Measurements from ENCODE around the gene NKAIN1.
"Not testable (repeated sequence)": the region's sequence is repeated elsewhere in the genome, so short reads cannot be mapped to it uniquely, and the experiment has no call there.

Gene NKAIN1

GRCh38 chr1:31231802-31232201, 7.9 kb downstream of the NKAIN1 start:
- no peak for DNase-seq

DNA sequence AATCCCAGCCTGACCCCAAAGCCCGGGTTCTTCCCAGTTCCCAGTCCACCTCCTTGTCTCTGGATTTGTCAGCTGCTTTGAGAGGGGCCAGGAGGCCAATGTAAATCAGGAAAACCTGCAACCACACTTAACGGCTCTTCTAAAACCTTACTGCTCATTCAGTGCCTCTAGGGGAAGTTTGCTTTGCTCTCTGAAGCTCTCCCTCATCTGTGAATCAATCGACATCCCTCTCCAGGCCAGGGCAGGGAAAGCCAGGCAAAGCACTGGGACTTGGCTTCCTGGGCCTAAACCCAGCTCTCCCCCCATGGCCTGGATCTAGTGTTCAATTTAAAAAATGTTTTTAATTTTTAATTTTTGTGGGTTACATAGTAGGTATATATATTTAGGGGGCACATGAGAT, 9.3 kb downstream of the NKAIN1 start:
- no peak for DNase-seq

GRCh38 chr1:31228986-31229385, 10.7 kb downstream of the NKAIN1 start:
- no peak for DNase-seq

DNA sequence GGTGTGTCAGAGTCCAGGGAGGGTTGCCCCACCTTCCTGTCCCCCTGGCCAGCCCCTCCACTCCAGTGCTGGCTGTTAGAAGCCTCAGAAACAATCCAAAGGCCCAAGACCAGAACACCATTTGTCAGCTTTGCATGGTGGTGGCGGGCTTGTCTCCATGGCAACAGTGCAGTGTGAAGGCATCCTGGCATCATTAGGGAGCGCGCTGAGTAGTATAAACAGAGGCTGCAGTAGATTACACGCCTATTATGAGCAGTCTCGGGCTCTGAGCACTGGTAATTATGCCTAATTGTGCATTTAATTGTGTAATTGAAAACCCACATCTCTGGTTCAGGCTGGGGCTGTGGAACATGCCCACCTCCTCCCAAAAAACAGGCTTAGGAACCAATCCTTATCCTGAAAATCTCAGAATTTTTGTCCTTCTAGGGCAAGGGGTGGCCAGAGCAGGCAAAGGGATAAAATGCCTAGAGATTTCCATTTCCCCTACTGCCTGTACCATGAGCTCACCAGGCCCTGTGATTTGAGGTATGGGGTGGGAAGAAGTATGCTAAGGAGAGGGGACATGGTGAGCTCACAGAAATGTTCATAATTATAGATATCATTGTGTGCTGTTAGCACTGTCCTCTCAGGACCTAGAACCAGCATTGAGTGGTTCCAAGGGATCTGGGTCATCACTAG, 11.7 kb downstream of the NKAIN1 start:
- DNase-seq, result no peak

DNA sequence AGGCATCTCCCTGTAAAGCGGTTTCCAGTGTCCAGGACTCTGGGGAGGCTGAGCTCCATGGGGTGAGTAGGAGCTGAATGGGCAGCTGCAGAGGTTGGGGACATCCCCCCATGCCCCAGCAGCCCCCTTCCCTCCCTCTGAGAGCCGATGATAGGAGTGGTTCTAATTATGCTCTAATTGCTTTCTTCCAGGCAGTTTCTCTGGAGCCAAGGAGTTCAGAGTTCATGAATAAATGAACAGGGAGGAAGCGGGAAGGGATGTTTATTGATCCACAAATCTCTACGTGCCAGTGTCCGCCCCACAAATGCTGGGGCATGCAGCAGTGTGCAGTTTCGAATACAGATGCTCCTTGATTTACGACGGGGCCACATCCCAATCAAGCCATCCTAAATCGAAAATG, 15.6 kb downstream of the NKAIN1 start:
- DNase-seq, result no peak

GRCh38 chr1:31222176-31222575, 17.5 kb downstream of the NKAIN1 start:
- no peak for DNase-seq

DNA sequence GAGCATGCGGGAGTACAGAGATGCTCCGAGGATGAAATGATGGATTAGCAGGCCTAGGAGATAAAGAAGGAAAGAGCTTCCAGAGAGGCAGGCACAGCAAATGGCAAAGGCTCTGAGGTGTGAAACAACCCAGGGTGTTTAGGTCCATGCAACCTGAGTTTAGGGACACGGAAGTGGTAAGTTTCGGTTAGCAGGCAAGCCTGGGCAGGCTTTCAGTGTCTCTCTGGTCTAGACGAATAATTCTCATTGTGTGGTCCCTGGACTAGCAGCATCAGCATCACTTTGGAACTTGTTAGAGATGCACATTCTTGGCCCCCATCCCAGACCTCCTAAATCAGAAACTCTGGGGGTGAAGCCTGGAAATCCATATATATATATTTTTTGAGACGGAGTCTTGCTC, 18.6 kb downstream of the NKAIN1 start:
- DNase-seq, result no peak

GRCh38 chr1:31219489-31219888, 20.2 kb downstream of the NKAIN1 start:
- no peak for DNase-seq

DNA sequence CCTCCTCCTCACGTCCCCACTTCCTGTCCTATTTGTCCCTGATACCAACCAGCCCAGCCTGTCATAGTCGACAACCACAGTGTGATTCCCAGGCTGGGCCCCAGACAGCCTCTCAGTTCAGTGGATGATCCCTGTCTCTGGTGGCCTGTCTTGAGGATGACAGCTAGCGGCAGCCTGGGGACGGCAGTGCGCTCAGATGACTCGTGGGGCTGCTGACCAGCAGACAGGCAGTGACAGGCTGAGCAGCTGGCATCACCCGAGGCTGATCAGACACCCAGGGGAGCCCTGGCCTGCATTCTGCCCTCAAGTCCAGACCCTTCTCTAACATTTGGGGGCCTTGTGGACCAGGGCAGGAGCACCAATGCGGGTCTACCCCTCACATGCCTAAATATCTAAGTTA, 21.0 kb downstream of the NKAIN1 start:
- DNase-seq, result no peak

DNA sequence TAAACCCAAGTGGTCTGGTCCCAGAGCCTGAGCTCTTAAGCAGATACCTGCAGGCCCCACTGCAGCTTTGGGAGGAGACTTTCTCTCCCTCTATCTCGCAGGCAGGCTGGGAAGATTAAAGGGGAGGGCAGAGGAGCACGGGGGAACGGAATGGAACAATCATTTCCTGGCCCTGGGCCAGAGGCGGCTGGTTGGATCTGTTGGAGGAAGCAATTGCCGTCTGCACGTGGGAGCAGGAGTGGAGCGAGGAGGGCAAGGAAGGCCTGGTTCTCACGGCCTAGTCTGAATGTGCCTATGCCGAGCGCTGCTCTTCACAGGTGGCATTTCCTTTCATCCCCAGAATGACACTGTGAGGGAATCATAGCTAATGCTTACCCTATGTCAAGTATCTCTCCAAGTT, 23.7 kb downstream of the NKAIN1 start:
- no peak for DNase-seq

DNA sequence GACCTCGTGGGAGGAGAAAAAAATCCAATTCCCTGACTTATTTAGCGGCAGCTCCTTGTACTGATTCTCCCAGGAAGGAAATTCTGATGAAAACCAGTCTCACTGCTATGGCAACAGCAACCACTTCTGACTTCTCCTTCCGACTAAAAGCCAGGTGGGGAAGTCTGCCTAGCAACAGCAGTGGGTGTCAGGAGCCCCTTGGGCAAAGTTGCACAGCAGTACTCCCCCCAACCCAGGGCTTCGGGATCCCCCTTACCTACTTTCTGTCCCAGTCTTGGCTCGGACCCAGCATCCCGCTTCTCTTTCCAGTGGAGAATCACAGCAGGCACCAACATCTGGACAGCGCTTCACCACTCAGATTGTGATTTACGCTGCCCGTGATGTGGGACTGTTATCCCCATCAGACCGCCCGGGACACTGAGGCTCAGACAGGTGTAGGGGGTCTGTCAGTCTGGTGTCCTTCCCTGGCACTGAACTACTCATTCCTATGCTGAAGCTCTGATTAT, 24.6 kb downstream of the NKAIN1 start:
- no peak for DNase-seq

DNA sequence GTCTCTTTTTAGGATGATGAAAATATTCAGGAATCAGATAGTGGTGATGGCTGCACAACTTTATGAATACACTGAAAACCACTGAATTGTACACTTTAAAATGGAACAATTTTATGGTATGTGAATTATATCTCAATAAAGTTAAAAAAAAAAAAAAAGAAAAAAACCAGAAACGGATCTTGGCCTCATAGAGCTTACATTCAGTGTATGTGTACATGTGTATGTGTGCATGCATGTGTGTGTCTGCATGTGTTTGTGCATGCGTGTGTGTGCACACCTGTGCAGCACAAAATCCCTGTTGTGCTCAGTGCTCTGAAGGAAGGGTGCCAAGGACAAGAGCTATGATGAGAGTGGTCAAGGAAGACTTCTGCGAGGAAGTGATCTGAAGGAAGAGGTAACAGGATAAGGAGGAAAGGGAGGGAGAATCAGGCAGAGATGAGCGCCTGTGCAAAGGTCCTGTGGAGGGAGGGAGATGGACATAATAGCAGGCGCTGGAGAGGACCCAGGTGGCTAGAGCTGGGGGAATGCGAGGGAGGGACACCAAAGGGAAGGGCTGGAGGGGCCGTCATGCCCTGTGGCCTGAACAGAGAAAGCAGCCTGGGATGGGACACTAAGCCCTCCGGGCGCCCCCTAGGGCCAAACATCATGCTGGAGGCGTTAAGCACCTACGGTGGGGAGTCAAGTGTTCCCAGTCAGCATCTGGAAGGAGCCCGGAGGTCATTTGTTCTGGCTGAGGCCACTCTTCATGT, 25.2 kb downstream of the NKAIN1 start:
- no peak for DNase-seq

DNA sequence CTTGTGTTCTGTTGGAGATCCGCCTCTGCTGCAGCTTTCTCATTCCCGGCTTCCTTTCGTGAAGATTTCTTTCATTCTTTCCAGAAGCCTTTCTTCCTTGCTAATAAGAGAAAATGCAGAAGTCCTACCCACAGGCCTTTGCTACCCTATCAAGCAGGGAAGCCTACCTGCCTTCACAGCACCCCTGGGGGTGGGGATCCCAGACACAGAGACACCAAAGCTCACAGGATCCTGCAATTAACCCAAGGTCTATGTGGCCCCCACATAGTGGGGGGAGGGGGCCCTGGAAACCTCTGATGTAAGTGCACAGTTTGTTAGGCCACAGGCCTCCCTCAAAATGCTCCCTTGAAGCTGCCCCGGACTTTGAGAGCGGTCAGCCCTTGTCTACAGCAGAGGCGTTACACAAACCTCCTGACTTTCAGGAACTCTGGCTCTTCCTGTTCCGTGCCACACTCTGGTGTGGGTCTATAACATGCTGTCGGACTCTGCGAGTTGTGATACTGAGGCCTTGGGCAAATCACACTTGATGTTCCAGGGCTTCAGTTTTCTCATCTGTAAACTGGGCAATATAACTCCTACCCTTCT, 31.2 kb downstream of the NKAIN1 start:
- DNase-seq, result no peak

GRCh38 chr1:31207569-31207968, 32.1 kb downstream of the NKAIN1 start:
- no peak for DNase-seq

DNA sequence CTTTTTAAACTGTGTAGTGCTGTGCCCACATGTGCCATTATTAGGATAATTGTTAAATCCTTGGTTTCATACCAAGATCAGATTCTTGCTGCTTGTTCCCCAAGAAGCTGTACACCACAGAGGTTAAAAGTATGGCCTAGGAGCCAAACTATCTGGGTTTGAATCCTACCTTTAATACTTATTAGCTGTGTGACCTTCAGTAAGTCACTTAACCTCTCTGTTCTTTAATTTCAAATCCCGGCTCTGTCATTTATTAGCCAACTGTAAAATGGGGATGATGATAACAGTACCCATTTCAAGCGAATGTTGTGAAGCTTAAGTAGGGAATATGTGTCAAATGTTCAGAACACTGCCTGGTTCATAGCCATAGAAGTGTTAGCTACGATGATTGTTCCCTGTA, 32.6 kb downstream of the NKAIN1 start:
- DNase-seq, result no peak

GRCh38 chr1:31203215-31203614, 36.5 kb downstream of the NKAIN1 start:
- DNase-seq, result no peak

DNA sequence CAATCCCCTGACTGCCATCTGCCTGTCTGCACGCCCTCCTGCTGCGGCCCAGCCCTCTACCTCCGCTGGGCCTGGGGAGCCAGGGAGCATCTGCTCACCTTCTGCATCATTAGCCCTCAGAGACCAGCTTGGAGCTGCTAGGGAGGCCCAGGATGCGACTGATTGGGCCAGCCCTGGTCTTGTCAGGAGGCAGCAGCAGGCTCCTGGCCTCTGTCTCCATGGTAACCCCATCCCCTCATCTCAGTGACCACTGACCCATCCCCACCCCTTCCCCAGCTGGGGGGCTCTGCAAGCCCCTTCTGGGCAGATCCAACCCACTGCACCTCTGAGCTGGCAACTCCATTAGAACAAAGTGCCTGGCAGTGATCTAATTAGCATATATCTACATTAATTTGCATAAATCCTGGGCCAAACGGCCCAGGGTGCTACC, 37.7 kb downstream of the NKAIN1 start:
- DNase-seq, result no peak

GRCh38 chr1:31199949-31200348, 39.7 kb downstream of the NKAIN1 start:
- no peak for DNase-seq

DNA sequence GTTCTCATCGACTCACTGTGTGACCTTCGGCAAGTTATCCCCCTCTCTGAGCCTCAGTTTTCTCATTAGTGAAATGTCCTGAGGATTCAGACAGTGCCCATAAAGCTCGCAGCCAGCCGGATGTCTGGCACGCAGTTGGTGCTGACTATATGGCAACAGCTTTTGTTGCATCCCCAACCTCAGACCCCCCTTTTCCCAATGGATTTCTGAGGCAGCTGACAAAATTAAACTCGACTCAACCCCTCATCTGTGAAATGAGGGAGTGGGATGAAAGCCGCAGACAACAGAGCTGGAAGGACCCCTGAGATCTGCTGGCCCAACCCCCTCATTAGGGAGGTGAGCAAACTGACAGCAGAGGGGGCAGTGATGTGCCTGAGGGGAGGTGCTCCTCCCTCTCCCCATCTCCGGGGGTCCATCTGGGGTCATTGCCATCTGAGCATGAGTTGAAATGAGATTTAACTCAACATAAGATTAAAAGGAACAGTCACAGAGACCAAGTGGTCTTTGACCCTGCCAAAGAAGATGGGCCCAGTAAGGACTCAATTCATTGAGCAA, 40.4 kb downstream of the NKAIN1 start:
- DNase-seq, result no peak

DNA sequence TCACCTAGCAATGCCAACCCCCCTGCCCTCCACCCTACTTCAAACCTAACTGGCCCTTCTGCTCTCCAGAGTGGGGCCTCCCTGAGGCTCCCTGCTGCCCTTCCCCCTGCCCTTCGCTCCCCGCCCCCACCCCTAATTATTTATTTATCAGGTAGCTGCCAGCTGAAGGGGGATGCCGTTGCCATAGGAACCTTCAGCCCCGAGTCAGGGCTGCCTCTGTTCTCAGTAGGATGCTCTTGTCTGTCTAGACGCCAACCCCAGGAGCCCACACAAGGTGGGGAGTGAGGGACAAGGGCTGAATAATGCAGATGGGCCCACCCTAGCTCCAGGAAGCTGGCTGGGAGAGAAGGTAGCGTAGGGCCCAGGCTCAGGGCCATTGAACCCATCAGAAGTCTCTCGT, 41.1 kb downstream of the NKAIN1 start:
- DNase-seq, result no peak

DNA sequence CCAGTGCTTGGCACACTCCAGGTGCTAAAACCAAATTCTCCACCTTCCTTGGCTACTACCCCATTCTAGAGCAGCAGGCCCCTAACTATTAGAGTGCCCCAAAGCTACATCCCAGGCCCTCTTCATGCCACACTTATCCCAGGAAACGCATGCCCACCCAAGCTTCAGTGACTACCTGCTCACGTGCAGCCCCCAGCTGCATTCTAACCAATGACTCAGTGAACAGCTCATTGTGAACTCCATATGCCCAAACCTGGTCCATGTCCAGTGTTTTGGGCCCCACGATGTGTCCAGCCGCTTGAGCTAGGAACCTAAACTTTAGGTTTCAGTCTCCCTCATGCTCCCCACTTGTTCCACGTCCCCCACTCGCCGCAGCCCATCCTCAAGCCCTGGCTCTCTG, 41.5 kb downstream of the NKAIN1 start:
- no peak for DNase-seq

GRCh38 chr1:31196685-31197084, 43.0 kb downstream of the NKAIN1 start:
- DNase-seq, result no peak

DNA sequence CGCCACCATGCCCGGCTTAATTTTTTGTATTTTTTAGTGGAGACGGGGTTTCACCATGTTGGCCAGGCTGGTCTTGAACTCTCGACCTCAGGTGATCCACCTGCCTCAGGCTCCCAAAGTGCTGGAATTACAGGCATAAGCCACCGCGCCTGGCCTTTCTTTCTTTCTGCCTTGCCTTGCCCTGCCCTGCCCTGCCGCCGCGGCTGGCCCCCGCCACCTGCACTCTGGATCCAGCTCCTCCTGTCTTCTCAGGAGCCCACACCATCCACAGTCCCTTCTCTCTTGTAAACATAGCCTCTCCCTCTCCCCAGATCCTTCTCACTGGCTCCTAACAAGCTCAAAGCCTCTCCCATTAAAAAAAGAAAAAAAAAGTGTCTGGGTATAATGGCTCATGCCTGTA, 44.4 kb downstream of the NKAIN1 start:
- not testable (repeated sequence) for DNase-seq

- DNase-seq, result no peak
Measured at GRCh38 chr1:31193729-31194128, 46.0 kb downstream of the NKAIN1 start.

Measured in stimulated activated CD4-positive, alpha-beta T cell treated with anti-CD3 and anti-CD28 coated beads, Interleukin-15, amount 100 ng/mL, for 24 hours (primary cell).